OCI-LY3 (cell line): ENCODE results near the gene RABEPK.
"Not testable (repeated sequence)": the region's sequence is repeated elsewhere in the genome, so short reads cannot be mapped to it uniquely, and the experiment has no call there.

Experiments
- H2AFZ ChIP-seq: fragments of 200-600, 300-600 bp; shearing (Covaris generic); 2 replicates; pipeline ENCODE4 v1.6.0; 2014; ENCODE audit warnings: antibody characterized with exemption, low read depth, low read length
- H3K27ac ChIP-seq: fragments of 200-600, 300-600 bp; sonication (generic); 2 replicates; pipeline ENCODE4 v1.5.1; 2014; ENCODE audit warnings: mild to moderate bottlenecking, low read length, moderate library complexity, mixed read lengths
- H3K27me3 ChIP-seq: fragments of 200-600, 300-600 bp; sonication (generic); 2 replicates; pipeline ENCODE4 v1.6.1; 2014; ENCODE audit warnings: low read depth, low read length, mixed read lengths
- H3K36me3 ChIP-seq: fragments of 200-600, 300-600 bp; sonication (generic); replicated peaks from 2 replicates; pipeline ENCODE3; 2014; ENCODE audit warnings: low read depth, low read length, mixed read lengths
- H3K4me1 ChIP-seq: fragments of 300-600, 200-600 bp; sonication (generic); 2 replicates; pipeline ENCODE4 v1.6.1; 2014; ENCODE audit warnings: low read length, mixed read lengths
- H3K4me2 ChIP-seq: fragments of 200-600, 300-600 bp; sonication (generic); 2 replicates; pipeline ENCODE4 v1.6.1; 2014; ENCODE audit warnings: low read length, mixed read lengths
- H3K4me3 ChIP-seq: fragments of 300-600, 200-600 bp; sonication (generic); 2 replicates; pipeline ENCODE4 v1.5.1; 2014; ENCODE audit warnings: antibody characterized with exemption, mild to moderate bottlenecking, low read length, moderate library complexity
- H3K79me2 ChIP-seq: fragments of 300-600, 200-600 bp; shearing (Covaris generic); 2 replicates; pipeline ENCODE4 v1.6.1; 2014; ENCODE audit warnings: mild to moderate bottlenecking, low read length, mixed read lengths
- H3K9ac ChIP-seq: fragments of 300-600, 200-600 bp; shearing (Covaris generic); 2 replicates; pipeline ENCODE4 v1.6.0; 2014; ENCODE audit warnings: mild to moderate bottlenecking, low read length, moderate library complexity
- H3K9me3 ChIP-seq: fragments of 200-600, 300-600 bp; shearing (Covaris generic); 2 replicates; pipeline ENCODE4 v1.6.1; 2014; ENCODE audit warnings: low read length, mixed read lengths; ENCODE audit not compliant: insufficient read depth
- H4K20me1 ChIP-seq: fragments of 200-600, 300-600 bp; sonication (generic); 2 replicates; pipeline ENCODE4 v1.6.1; 2016; ENCODE audit warnings: low read length, mixed read lengths; ENCODE audit not compliant: insufficient read depth
- EZH2phosphoT487 ChIP-seq: fragments of 200-600 bp; shearing (Covaris generic); IDR thresholded peaks from 2 replicates; pipeline ENCODE4 v1.6.1; 2018; ENCODE audit warnings: antibody characterized with exemption, mixed run types, low read depth
- TF ChIP-seq, protein P1 (sequence below): fragments of 200-600, 300-600 bp; sonication (generic); IDR thresholded peaks from 2 replicates; pipeline ENCODE4 v1.5.1; 2014; ENCODE audit warnings: antibody characterized with exemption, low read length, low read depth

Gene RABEPK

GRCh38 chr9:125202846-125203618 is 2.7 kb downstream of the RABEPK start:
- H4K20me1 ChIP-seq, result no peaks in the 10 kb centered on the region
- no peak overlapping the region for H3K4me2 ChIP-seq
- H3K27me3 ChIP-seq, result no peaks in the 10 kb centered on the region
- no peak overlapping the region for H2AFZ ChIP-seq
- H3K27ac ChIP-seq, result no peak overlapping the region
- H3K4me1 ChIP-seq, result peaks cover 8% of the 10 kb centered on the region; the same call in 1 of the 2 replicates
- no peak overlapping the region for H3K9ac ChIP-seq
- peaks cover 15% of the 10 kb centered on the region for H3K36me3 ChIP-seq
- H3K79me2 ChIP-seq, result peaks cover 10% of the 10 kb centered on the region
- TF ChIP-seq, protein P1, sequence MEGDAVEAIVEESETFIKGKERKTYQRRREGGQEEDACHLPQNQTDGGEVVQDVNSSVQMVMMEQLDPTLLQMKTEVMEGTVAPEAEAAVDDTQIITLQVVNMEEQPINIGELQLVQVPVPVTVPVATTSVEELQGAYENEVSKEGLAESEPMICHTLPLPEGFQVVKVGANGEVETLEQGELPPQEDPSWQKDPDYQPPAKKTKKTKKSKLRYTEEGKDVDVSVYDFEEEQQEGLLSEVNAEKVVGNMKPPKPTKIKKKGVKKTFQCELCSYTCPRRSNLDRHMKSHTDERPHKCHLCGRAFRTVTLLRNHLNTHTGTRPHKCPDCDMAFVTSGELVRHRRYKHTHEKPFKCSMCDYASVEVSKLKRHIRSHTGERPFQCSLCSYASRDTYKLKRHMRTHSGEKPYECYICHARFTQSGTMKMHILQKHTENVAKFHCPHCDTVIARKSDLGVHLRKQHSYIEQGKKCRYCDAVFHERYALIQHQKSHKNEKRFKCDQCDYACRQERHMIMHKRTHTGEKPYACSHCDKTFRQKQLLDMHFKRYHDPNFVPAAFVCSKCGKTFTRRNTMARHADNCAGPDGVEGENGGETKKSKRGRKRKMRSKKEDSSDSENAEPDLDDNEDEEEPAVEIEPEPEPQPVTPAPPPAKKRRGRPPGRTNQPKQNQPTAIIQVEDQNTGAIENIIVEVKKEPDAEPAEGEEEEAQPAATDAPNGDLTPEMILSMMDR, result no peak
- TF ChIP-seq EZH2phosphoT487, result no peak
- no peak overlapping the region for H3K4me3 ChIP-seq
- H3K9me3 ChIP-seq, result no peaks in the 10 kb centered on the region

DNA sequence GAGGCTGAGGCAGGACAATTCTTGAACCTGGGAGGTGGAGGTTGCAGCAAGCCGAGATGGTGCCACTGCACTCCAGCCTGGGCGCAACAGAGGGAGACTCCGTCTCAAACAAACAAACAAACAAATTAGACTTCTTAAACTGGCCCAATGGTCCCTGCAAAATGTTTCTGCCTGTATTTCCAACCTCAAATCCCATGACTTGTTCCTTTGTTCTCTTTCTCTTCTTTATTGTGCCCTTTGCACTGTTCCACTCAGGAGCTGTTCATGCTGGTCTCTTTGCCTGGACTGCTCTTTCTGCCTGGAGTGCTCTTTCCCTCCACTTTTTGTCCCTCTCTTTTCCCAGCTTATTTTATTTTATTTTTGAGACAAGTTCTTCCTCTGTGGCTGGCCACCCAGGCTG is 4.1 kb downstream of the RABEPK start:
- Histone ChIP-seq H3K4me3 (no peak overlapping the region), H3K9me3 (no peaks in the 10 kb centered on the region), H3K4me2 (no peak overlapping the region), H3K36me3 (peaks cover 15% of the 10 kb centered on the region), H4K20me1 (no peaks in the 10 kb centered on the region), H2AFZ (no peak overlapping the region), H3K4me1 (peaks cover 7% of the 10 kb centered on the region; the same call in 1 of the 2 replicates), H3K27ac (no peak overlapping the region), H3K9ac (no peak overlapping the region), H3K27me3 (no peaks in the 10 kb centered on the region), H3K79me2 (peaks cover 10% of the 10 kb centered on the region)
- TF ChIP-seq EZH2phosphoT487, result no peak
- TF ChIP-seq, protein P1, result no peak

- no peak overlapping the region for H2AFZ ChIP-seq
- no peaks in the 10 kb centered on the region for H3K4me1 ChIP-seq
- H3K27me3 ChIP-seq, result no peaks in the 10 kb centered on the region
Measured at GRCh38 chr9:125214186-125214585, 13.8 kb downstream of the RABEPK start.

GRCh38 chr9:125218621-125219020 is 18.3 kb downstream of the RABEPK start:
- no peaks in the 10 kb centered on the region for H3K79me2 ChIP-seq
- H3K27ac ChIP-seq, result no peak overlapping the region
- no peak overlapping the region for H3K4me3 ChIP-seq
- no peaks in the 10 kb centered on the region for H3K4me1 ChIP-seq
- TF ChIP-seq, protein P1, result no peak
- TF ChIP-seq EZH2phosphoT487, result no peak
- no peak overlapping the region for H3K4me2 ChIP-seq
- H2AFZ ChIP-seq, result no peak overlapping the region
- H3K9me3 ChIP-seq, result no peaks in the 10 kb centered on the region
- no peaks in the 10 kb centered on the region for H4K20me1 ChIP-seq
- H3K36me3 ChIP-seq, result peaks cover 18% of the 10 kb centered on the region
- H3K9ac ChIP-seq, result no peak overlapping the region
- no peaks in the 10 kb centered on the region for H3K27me3 ChIP-seq

More at GRCh38 chr9:125214186-125214585, 13.8 kb downstream of the RABEPK start:
- H3K27ac ChIP-seq, result no peak overlapping the region
- H3K9ac ChIP-seq, result no peak overlapping the region
- no peak overlapping the region for H3K4me2 ChIP-seq
- H4K20me1 ChIP-seq, result no peaks in the 10 kb centered on the region
- H3K36me3 ChIP-seq, result peaks cover 24% of the 10 kb centered on the region
- no peaks in the 10 kb centered on the region for H3K79me2 ChIP-seq
- no peak for TF ChIP-seq EZH2phosphoT487
- no peaks in the 10 kb centered on the region for H3K9me3 ChIP-seq
- no peak overlapping the region for H3K4me3 ChIP-seq

GRCh38 chr9:125224858-125225257 is 24.5 kb downstream of the RABEPK start:
- not testable (repeated sequence) for H3K9ac ChIP-seq, H3K4me3 ChIP-seq, H2AFZ ChIP-seq, H3K27me3 ChIP-seq, H3K4me1 ChIP-seq, H3K79me2 ChIP-seq, H3K9me3 ChIP-seq, H3K27ac ChIP-seq, H4K20me1 ChIP-seq, H3K4me2 ChIP-seq
- H3K36me3 ChIP-seq, result peaks cover 13% of the 10 kb centered on the region
